Esophagus muscularis mucosa (tissue), 4 donors: ENCODE data around the gene ANKLE2. TPM values are rescaled to one million over a fixed set of nuclear protein-coding genes. Genes with fewer than 3 reads are reported as not detected.

ENCODE experiments used
- DNase-seq: peaks from one replicate; pipeline ENCODE4 v3.0.0-alpha.2; 2017; ENCODE audit errors: extremely low spot score
- H3K27ac ChIP-seq, 4 donors: fragments of 200-600 bp; sonication (generic); replicated peaks in 1 of 4; 1 replicate in 3 of 4; 2 replicates in 1 of 4; pipeline ENCODE4 v1.5.1; 2016 to 2019; ENCODE audit warnings: mild to moderate bottlenecking in 1 of 4
- H3K27me3 ChIP-seq, 4 donors: fragments of 200-600 bp; sonication (generic); one replicate each; pipeline versions ENCODE4 v1.5.1 to v1.6.0; 2016 to 2019
- H3K36me3 ChIP-seq, 4 donors: fragments of 200-600 bp; sonication (generic); one replicate each; pipeline ENCODE4 v1.5.1; 2016 to 2019
- H3K4me1 ChIP-seq, 4 donors: fragments of 200-600 bp; sonication (generic); one replicate each; pipeline ENCODE4 v1.5.1; 2016 to 2019
- H3K4me3 ChIP-seq, 4 donors: fragments of 200-600 bp; sonication (generic); 1 replicate in 2 of 4; 2 replicates in 2 of 4; pipeline ENCODE4 v1.5.1; 2016 to 2019; ENCODE audit warnings: mild to moderate bottlenecking in 4 of 4, moderate library complexity in 1 of 4
- H3K9me3 ChIP-seq, 4 donors: fragments of 200-600 bp; sonication (generic); 1 replicate in 3 of 4; 2 replicates in 1 of 4; pipeline ENCODE4 v1.5.1; 2016 to 2019
- CTCF ChIP-seq, 3 experiments: fragments of 200-600 bp in 2 of 3; fragments of 450-650 bp in 1 of 3; sonication (generic) in 2 of 3; IDR thresholded peaks; one replicate each; pipeline ENCODE4 v1.5.1; 2017 to 2019; ENCODE audit warnings: antibody characterized with exemption in 3 of 3, mild to moderate bottlenecking in 2 of 3, moderate library complexity in 1 of 3
- EP300 ChIP-seq: sonication (generic); formaldehyde crosslinking; IDR thresholded peaks from one replicate; pipeline ENCODE4 v1.6.1; 2017; ENCODE audit warnings: antibody characterized with exemption
- POLR2A ChIP-seq: fragments of 450-650 bp; IDR thresholded peaks from one replicate; pipeline ENCODE4 v1.6.1; 2017; ENCODE audit warnings: antibody characterized with exemption, moderate library complexity, mild to moderate bottlenecking, low read depth
- POLR2AphosphoS5 ChIP-seq, 2 donors: sonication (generic); formaldehyde crosslinking; IDR thresholded peaks; one replicate each; pipeline ENCODE4 v1.6.1; 2017; ENCODE audit warnings: antibody characterized with exemption in 2 of 2
- WGBS: methylation state at CpG from one replicate; pipeline ENCODE4 v1.1.5; 2018; 5-methylcytosine and 5-hydroxymethylcytosine counted together
- intact Hi-C: fragments of 100-400 bp; cut with DNase I; formaldehyde crosslinking; loops from one replicate; pipeline ENCODE4 v1.15.1; 2023
- total RNA-seq, 4 donors: library from RNA; depleted of rRNA; stranded (reverse); fragments of >200 nt; gene quantifications; one replicate each; pipeline versions ENCODE4 v1.1.0 to v1.2.1, GENCODE V29; 2016

ANKLE2 gene
- total RNA-seq, 4 donors from 2014 or later: 40.2 to 47.2 (median 45.4) TPM

- TF ChIP-seq EP300: no peak
- no peak for TF ChIP-seq POLR2AphosphoS5 (IDR thresholded peaks at IDR 0.05)
- TF ChIP-seq POLR2A: no peak
- no peak for TF ChIP-seq CTCF (IDR thresholded peaks at IDR 0.05)
- Histone ChIP-seq H3K27ac (no peak overlapping the region), H3K27me3 (no peaks in the 10 kb centered on the region), H3K9me3 (no peaks in the 10 kb centered on the region), H3K36me3 (peaks cover 66 to 98% (median 95%) of the 10 kb centered on the region in 4 donors), H3K4me1 (no peaks in the 10 kb centered on the region), H3K4me3 (no peak overlapping the region)
- WGBS: 94% methylated on average over 12 of the region's 12 CpGs
- intact Hi-C loops: no loop called here
- DNase-seq: no peak
Observed at GRCh38 chr12:132719954-132720324, 41.7 kb downstream of the ANKLE2 start.

GRCh38 chr12:132719141-132719953 lies 42.3 kb downstream of the ANKLE2 start:
- H3K4me3 ChIP-seq: no peak overlapping the region
- WGBS: 94% methylated on average over 27 of the region's 31 CpGs
- H3K9me3 ChIP-seq: no peaks in the 10 kb centered on the region
- TF ChIP-seq POLR2AphosphoS5 (IDR thresholded peaks at IDR 0.05): peak in 1 of 2 donors; percentile 3
- no peak for TF ChIP-seq EP300
- TF ChIP-seq CTCF (IDR thresholded peaks at IDR 0.05): no peak
- DNase-seq: no peak
- H3K27ac ChIP-seq: no peak overlapping the region
- peaks cover 60 to 97% (median 94%) of the 10 kb centered on the region in 4 donors for H3K36me3 ChIP-seq
- no peaks in the 10 kb centered on the region for H3K4me1 ChIP-seq
- no peaks in the 10 kb centered on the region for H3K27me3 ChIP-seq
- intact Hi-C loops: no loop called here

GRCh38 chr12:132718644-132719043 lies 43.0 kb downstream of the ANKLE2 start:
- Histone ChIP-seq H3K9me3 (no peaks in the 10 kb centered on the region), H3K4me3 (no peak overlapping the region), H3K27me3 (no peaks in the 10 kb centered on the region), H3K27ac (no peak overlapping the region), H3K36me3 (peaks cover 54 to 92% (median 87%) of the 10 kb centered on the region in 4 donors), H3K4me1 (peaks cover 0 to under 1% (median 0%) of the 10 kb centered on the region in 4 donors)
- DNase-seq: no peak
- WGBS: 93% methylated on average over 17 of the region's 21 CpGs
- intact Hi-C loops: no loop called here
- TF ChIP-seq POLR2AphosphoS5 (IDR thresholded peaks at IDR 0.05) (no peak), POLR2A (no peak)

- no peak for DNase-seq
- Histone ChIP-seq H3K27ac (no peak overlapping the region), H3K27me3 (no peaks in the 10 kb centered on the region), H3K4me3 (no peak overlapping the region), H3K36me3 (peaks cover 46 to 83% (median 78%) of the 10 kb centered on the region in 4 donors), H3K4me1 (peaks cover 0 to 9% (median 4%) of the 10 kb centered on the region in 4 donors), H3K9me3 (no peaks in the 10 kb centered on the region)
- intact Hi-C loops: no loop called here
- TF ChIP-seq EP300 (no peak), POLR2AphosphoS5 (IDR thresholded peaks at IDR 0.05) (no peak), CTCF (IDR thresholded peaks at IDR 0.05) (no peak), POLR2A (no peak)
- 95% methylated on average over 22 of the region's 61 CpGs for WGBS
Observed at GRCh38 chr12:132717531-132718387, 43.9 kb downstream of the ANKLE2 start.

GRCh38 chr12:132717011-132717410 lies 44.6 kb downstream of the ANKLE2 start:
- WGBS: 85% methylated on average over 17 of the region's 17 CpGs
- Histone ChIP-seq H3K9me3 (no peaks in the 10 kb centered on the region), H3K27ac (no peak overlapping the region), H3K36me3 (peaks cover 43 to 76% (median 71%) of the 10 kb centered on the region in 4 donors), H3K4me1 (peaks cover 6 to 17% (median 11%) of the 10 kb centered on the region in 4 donors), H3K27me3 (no peaks in the 10 kb centered on the region), H3K4me3 (no peak overlapping the region)
- intact Hi-C loops: no loop called here
- no peak for DNase-seq
- TF ChIP-seq EP300: no peak
- TF ChIP-seq CTCF (IDR thresholded peaks at IDR 0.05): no peak
- no peak for TF ChIP-seq POLR2AphosphoS5 (IDR thresholded peaks at IDR 0.05)
- TF ChIP-seq POLR2A: no peak
